HFF-Myc (cell line): ENCODE results near the gene ECHS1.

ENCODE experiments used
- DNase-seq: peaks from one replicate; pipeline ENCODE4 v3.0.0-alpha.2; 2011; ENCODE audit warnings: low read depth; ENCODE audit errors: extremely low read depth
- H3K4me3 ChIP-seq: replicated peaks from 2 replicates; pipeline ENCODE4 v1.5.1; 2011; ENCODE audit warnings: low read depth, mild to moderate bottlenecking, control low read depth, low read length
- CTCF ChIP-seq: IDR thresholded peaks from 2 replicates; pipeline ENCODE4 v1.5.1; 2012; ENCODE audit warnings: mild to moderate bottlenecking, low read depth, low read length, control low read depth; ENCODE audit errors: missing control alignments

The ECHS1 gene

DNA sequence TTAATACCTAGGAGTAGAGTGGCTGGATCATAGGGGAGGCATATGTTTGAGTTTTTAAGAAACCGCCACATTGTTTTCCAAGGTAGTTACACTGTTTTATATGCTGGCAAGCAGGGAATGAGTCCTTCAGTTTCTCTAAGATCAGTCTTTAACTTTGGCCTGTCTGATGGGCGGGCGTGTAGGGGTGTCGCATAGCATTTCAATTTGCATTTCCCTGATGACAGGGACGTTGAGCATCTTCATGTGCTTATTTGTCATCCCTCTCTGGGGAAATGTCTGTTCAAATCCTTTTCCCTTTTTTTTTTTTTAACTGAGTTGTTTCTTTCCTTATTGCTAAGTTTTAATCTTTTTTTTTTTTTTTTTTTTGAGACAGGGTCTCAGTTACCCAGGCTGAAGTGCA is 30.6 kb upstream of the ECHS1 start:
- TF ChIP-seq CTCF = no peak
- DNase-seq = no peak
- no peak overlapping the region for H3K4me3 ChIP-seq

DNA sequence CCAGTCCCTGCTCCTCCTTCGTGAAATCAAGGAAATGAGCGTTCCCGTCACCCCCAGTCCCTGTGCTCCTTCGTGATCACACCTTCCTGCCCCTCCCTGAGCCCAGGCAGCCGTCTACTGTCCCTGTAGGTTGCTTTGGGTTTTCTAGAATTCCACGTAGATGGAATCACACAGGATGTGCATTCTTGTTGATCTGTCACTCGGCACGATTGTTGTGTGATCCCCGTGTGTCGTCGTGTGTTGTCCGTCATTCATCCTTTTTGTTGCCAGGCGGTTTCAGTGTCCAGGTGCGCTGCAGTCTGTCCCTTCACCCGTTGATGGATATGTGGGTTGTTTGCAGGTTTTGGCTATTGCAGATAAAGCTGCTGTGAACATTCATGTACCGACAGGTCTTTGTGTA is 30.2 kb upstream of the ECHS1 start:
- no peak overlapping the region for H3K4me3 ChIP-seq
- no peak for TF ChIP-seq CTCF
- no peak for DNase-seq

DNA sequence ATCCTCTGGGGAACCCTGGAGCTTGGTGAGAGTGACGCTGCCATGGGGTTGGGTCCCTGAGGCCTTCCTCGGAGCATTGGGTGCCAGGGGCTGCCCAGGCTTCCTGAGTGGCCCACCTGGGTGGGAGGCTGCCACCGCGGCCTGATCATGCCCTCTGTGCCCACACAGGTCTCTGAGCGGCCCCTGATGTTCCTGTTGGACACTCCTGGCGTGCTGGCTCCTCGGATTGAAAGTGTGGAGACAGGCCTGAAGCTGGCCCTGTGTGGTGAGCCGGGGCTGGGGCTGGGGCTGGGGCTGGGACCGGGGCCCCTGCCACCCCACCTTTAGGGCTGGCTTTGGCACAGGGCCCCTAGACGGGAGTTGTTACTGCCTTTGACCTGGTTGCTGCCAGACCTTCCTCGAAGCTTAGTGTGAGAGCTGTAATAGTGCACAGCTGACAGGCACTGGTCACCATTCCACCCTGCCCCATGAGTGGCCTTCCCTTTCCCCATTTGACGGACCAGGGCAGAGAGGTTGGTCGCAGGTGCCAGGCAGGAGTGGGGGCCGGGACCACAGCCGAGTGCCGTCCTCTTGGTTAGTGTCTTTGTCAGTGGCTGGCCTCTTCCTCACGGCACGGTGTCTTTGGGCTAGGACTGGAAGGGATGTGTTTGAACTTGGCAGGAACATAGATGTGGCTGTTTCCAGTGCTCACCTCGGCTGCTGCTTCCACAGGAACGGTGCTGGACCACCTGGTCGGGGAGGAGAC is 29.0 kb upstream of the ECHS1 start:
- H3K4me3 ChIP-seq = no peak overlapping the region
- DNase-seq = no peak
- TF ChIP-seq CTCF = no peak

GRCh38 chr10:133401500-133401899 is 28.3 kb upstream of the ECHS1 start:
- no peak for DNase-seq
- no peak overlapping the region for H3K4me3 ChIP-seq
- no peak for TF ChIP-seq CTCF

DNA sequence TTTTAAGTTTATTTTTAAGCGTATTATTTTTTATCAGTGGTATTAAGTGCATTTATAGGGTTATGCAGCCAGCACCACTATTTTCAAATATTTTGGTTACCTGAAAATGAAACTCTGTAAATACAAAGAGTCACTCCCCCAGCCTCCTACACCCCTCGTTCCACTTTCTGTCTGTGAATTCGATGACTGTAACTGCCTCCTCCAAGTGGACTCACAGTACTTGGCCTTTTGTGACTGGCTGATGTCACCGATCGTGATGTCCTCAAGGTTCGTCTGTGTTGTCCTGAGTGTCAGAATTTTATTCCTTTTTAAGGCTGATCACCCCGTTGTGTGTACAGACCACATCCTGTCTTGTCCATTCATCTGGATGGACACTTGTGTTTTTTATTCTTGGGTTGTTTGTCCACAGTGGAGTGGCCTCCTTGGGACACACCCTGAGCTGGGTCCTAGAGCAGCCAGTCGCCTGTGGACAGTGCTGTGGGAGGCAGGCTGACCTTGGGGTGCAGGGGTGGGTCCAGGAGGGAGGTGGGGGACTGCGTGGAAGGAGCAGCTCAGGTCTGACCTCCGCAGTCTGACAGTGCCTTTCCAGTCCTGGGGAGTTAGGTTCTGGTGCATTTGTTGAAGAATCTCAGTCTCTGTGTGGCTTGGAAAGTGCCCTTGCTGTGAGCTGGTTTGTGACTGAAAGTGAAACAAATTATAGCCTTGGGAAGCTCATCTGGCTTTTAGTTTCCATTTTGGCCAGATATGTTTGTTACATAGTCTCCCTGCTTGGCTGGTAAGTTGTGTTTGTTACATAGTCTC is 27.7 kb upstream of the ECHS1 start:
- no peak for TF ChIP-seq CTCF
- H3K4me3 ChIP-seq = no peak overlapping the region
- no peak for DNase-seq

- H3K4me3 ChIP-seq = no peak overlapping the region
- TF ChIP-seq CTCF = no peak
- DNase-seq = no peak
Measured at GRCh38 chr10:133399123-133399601, 26.0 kb upstream of the ECHS1 start.
